A204.1 (cell line): Measurements from ENCODE around the gene LSM4.
A peak's percentile ranks its signal among the peaks of the same experiment; 100 is the strongest.
"Not testable (repeated sequence)": the region's sequence is repeated elsewhere in the genome, so short reads cannot be mapped to it uniquely, and the experiment has no call there.

Experiments
- FAIRE-seq: peaks from 2 replicates; lab custom pipeline; 2012; peaks lifted over from hg19 to GRCh38; lab: Jason Lieb, UNC

LSM4 gene

DNA sequence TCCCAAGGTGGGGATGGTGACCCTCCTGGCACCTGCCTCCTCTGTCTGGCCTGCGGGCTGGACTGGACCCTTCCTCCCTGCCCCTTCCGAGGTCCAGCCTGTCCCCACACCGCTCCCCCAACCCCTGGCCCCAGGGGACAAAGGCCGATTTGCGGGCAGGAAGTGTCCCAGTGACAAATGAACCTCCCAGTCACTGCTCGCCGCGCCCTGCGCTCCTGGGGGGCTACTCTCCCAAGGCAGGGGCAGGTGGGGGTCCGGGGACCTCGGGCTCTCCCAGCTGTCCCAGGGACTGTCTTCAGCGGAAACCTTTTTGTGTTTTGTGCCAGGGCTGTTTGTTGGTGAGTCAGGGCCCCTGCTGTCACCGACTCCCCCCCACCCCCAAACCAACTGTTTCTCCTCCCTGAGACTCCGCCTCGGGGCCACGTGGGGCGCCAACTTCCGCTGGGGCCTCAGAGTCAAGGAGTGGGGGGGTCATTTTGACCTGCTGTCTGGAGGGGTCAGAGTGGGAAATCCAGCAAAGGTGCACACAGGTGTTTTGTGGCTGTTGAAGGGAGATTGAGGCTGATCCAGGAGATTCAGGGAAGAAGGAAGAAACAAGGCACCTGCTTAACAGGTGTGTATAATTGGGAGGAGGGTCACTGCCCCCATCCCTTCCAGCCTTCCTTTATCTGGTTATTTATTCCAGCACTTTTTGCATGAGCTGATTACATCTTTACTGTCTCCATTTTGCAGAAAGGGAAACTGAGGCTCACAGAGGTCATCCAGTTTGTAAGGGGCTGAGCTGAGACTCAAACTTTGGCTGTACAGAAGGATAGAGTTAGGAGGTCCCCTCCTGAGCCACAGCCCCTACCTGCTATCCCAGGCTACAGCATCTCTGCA is 18.4 kb upstream of the LSM4 start:
- FAIRE-seq = no peak

DNA sequence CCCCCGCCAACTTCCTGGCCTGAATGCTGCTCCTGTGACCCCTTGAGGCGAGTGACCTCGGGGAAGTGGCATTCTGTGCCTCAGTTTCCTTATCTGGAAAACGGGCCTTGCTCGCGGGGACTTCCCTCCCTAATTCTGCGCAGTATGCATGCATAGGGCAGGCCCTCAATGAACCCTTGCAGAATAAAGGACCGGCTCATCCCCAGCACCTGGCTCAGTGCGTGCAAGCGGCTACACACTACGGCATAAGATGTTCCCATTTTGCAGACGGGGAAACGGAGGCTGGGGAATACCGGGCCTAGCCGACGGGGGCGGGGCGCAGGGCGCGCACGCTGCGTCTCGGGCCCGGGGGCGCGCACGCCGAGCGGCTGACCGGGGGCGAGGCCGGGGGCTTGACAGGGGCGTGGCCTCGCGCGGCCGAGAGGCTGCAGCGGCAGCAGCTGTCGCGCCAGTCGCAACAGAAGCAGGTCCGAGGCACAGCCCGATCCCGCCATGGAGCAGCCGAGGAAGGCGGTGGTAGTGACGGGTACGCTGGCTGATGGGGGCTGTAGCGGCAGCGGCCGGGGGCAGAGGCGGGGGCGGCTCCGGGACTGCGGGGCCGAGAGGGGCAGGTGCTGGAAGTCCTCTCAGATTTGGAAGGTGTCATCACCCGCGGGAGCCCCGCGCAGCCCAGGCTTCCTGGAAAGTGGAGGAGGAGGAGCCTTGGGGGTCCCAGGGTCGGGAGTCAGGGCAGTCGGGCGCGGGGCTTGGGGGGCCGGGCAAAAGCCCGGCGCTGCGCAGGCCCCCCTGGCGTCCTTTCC is 17.5 kb upstream of the LSM4 start, which contains the start of gene PGPEP1:
Gene PGPEP1, plus strand, starts transcription at position 409 of the 800 bp plus-strand sequence. Its CDS starts 84 bp downstream, at position 493.
- FAIRE-seq = no peak

DNA sequence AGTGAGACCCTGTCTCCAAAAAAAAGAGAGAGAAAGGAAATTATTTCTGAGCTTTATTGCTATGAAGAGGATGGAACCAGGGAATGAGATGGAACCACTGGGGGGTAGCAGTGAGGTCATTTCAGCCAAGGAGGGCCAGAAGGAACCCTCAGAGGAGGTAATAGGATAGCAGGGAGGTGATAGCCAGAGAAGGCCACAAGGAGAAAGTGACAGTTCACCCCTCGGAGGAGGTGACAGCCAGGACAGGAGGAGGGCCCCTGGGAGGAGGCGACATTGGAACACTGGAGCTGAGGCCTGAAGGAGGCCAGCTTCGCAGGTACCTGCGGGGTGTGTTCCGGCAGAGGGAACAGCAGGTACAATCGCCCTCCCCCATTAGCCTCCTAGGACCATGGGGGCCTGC is 16.8 kb upstream of the LSM4 start:
- no peak for FAIRE-seq

DNA sequence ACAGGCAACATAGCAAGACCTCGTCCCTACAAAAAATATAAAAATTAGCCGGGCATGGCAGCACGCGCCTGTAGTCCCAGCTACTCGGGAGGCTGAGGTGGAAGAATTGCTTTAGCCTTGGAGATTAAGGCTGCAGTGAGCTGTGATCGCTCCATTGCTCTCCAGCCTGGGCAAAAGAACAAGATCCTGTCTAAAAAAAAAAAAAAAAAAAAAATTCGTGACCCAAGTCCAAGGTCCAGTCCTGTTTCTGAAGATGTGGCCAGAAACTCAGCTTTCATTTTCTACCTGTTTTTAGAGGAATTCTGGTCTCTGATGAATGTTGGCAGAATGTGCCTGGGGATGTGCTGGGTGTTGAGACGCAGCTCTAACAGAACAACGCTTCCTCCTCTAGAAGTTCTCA is 15.7 kb upstream of the LSM4 start:
- FAIRE-seq = no peak

DNA sequence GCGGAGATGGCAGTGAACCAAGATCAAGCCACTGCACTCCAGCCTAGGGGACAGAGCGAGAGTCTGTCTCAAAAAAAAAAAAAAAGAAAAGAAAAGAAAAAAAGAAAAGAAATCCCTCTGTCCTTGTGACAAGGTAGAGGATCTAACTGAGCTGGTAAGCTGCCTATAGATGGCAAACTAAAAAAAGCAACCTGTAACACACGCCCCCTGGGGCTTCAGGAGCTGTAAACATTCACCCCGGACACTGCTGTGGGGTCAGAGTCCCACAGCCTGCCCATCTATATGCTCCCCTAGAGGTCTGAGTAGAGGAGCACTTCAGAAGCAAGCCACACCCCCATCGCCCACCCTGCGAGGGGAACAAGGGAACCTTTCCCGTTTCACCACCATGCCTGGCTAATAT is 13.2 kb upstream of the LSM4 start:
- FAIRE-seq = no peak

DNA sequence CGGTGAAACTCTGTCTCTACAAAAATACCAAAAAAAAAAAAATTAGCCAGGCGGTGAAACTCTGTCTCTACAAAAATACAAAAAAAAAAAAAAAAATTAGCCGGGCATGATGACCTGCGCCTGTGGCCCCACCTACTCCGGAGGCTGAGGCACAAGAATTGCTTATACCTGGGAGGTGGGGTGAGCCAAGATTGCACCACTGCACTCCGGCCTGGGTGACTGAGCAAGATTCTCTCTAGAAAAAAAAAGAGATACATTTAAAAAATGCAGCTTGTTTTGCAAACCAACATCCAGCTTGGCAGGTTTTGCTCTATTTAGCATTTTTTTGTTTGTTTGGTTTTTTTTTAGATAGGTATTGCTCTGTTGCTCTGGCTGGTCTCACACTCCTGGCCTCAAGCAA is 10.8 kb upstream of the LSM4 start:
- FAIRE-seq = no peak

DNA sequence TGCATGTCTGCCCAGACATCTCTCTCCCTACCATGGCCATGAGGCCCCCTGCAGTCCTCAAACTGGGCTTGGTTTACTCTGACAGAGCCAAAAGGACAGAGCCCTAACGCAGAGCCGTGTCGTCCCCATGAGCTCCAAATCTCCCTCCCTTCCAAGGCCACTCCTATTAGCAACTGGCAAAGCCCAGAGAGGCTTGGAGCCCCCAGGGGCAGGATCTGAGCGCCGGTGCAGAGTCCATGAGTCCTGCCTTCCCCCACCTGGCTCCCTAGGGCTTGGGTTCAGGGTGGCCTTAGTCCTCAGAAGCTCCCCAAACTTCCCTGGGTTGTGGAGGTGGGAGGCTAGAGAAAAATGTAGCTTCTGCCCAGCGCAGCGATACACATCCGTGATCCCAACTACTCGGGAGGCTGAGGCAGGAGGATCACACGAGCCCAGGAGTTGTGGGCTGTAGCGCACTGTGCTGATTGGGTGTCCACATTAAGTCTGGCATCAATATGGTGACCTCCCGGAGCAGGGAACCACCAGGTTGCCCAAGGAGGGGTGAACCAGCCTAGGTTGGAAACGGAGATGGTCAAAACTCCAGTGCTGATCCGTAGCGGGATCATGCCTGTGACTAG is 10.1 kb upstream of the LSM4 start:
- FAIRE-seq = no peak

DNA sequence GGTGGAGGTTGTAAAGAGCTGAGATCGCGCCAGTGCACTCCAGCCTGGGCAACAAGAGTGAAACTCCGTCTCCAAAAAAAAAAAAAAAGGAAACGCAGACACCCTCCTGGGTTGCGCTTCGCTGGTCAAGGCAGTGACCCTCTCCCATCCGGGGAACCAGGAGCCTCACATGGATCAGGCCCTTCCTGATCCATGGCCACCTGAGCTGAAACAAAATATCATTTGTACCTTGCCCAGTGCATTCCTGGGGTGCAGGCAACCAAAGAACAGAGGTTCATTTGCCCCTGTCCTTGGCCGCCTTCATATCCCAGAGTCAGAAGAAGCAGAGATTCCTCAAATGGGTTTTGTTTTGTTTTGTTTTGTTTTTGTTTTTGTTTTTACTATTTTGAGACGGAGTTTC is 8.0 kb upstream of the LSM4 start:
- FAIRE-seq = no peak

DNA sequence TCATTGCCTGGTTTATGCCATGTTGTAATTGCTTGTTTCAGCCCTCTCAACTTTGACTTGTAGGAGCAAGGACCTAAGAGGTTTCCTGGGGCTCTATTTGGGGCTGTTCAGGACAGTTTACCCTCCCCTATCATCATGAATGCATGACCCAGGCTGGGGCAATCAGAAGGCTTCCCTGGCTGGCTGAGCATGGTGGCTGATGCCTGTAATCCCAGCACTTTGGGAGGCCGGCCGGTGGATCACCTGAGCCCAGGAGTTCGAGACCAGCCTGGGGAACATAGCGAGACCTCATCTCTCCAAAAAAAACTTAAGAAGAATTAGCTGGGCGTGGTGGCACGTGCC is 6.1 kb upstream of the LSM4 start:
- no peak for FAIRE-seq

DNA sequence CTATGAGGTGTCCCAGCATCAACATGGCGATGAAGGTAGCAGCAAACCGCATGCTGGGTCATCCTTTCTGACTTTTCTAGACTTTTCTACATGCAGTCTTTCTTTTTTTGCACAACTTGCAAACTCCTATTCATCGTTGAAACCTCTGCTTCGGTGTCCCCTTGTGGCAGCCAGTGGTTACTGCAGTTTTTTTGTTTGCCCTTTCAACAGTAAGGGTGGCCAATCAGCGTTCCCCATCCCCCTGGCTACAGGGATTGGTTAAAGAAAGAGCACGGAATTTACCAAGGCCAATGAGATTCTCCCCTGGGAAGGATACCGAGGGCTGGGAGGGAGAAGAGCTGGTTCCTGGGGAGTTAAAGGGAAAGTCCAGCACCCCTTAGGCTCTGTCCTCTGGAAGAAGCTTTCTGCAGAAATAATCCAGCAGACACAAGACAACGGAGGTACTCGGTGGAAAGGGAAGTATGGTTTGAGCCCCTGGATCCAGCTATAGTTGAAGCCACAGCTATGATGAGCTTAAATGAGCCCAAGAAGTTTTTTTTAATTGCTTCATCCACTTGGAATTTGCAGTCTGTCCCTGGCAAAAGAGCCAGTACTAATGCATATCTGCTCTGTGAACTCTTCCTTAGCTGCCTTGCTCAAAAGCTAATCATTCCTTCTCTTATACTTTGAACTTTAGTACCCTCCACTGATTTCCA is 5.6 kb upstream of the LSM4 start:
- peak; percentile 99 for FAIRE-seq

DNA sequence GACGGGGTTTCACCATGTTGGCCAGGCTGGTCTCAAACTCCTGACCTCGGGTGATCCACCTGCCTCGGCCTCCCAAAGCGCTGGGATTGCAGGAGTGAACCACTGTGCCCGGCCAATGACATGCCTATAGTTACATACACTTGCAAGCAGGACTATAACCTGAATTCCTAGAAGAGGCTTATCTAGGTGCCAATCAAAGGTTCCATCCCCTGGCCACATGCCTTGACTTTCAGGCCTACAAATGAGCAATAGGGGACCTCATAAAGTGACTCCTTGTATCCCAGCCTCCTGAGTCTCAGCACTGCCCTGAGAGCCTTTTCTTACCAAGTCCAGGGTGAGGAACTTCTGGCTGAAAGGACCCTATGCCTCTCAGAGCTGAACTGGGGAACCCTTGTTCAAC is 3.9 kb upstream of the LSM4 start:
- FAIRE-seq = no peak

DNA sequence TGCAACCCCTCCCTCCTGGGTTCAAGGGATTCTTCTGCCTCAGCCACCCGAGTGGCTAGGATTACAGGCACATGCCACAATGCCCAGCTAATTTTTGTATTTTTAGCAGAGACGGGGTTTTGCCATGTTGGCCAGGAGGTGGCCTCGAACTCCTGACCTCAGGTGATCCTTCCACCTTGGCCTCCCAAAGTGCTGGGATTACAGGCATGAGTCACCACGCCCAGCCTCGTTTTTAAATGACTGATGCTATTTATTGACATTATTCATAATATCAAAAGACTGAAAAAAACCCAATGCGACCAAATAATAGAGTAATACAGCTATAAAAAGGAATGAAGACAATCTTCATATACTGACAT is 1.5 kb upstream of the LSM4 start:
- not testable (repeated sequence) for FAIRE-seq

DNA sequence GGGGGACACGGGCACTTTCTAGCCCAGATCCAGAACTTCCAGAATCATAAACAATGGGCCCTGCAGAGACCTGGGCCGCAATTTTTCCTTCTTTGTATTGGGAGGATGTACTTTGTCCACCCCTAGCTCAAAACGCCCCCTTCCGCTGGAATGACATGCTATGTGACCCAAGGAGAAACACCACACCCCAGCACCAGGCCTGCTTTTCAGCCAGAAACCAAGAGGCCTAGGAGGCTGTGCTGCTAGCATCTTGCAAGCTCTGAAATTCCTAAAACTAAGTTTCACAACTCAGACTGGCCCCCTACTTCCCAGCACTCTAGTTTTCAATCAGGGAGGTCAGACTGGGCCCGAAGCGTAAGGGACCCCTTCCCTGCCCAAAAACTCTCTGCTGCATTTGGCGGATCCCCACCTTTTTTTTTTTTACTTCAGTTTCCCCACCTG is 538 bp downstream of the LSM4 start:
- no peak for FAIRE-seq

DNA sequence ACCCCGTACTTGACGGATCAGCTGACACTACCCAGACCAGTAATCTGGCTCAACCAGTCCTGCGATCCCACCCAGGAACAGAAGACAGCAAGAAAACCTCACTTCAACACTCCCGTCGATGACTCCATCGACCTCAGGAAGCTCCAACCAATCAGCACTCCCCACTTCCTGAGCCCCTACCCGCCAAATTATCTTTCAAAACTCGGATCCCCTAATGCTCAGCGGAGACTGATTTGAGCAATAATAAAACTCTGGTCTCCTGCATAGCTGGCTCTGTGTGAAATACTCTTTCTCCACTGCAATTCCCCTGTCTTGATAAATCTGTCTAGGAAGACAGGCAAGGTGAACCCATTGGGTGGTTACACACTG is 1.2 kb downstream of the LSM4 start:
- FAIRE-seq = no peak

DNA sequence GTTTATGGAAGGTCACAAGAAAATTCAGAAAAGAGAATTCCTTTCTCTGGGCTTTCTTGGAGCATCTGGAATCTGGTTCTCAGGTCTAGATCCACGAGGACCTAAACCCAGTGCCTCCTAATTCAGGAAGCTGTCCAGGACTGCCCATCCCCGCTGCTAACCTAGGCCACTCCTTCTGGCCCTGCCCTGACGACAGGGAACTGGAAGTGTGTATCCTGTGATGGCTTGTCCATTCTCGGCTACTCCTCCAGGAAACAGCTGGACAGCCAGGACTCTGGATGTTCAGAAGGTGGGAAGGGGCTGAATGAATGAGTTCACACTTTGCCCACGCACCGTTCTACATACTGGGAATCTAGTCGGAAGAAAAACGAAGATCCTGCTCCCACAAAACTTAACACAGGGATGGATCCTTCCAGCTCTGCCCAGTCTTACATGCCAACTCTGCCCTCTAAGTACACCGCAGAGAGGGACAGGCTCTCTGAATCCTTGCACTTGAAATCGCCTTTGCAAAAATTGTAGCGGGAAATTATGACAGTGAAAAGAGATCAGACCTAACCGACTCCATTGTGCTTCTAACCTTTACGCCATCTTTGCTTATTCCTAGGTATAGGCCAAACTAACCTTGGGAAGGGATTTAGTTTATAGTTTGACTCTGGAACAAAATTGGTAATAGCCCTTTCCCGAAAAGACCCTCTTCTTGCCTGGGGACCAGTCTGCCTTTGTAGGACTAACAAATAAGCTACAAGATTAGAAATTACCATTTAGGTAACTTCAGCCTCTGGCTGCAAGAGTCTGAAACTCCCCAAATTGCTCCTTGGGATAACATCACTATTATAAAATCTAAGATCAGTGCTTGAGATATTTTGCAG is 1.8 kb downstream of the LSM4 start:
- FAIRE-seq = no peak

DNA sequence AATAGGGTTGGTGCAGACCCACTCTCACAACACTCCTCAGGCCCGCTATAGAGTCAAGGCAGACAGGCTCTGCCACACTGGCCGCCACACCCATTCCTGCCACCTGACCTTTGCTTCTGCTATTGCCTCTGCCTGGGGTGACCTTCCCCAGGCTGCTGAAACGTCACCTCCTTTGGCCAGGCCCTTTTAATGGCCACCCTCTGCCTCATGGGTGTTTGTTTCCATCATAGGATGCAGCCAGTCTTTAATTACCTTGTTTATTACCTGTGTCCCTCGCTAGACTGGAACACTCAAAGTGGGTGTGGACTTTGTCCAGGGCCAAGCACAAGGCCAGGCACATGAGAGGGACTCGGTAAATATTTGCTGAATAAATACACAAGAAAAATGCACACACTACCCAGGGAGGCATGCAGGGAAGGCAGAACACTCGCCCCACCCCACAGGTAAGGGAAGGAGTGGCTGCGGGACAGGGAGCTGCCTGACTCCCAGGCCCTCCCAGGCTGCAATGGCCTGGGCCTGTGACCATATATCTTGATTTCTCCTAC is 3.2 kb downstream of the LSM4 start:
- no peak for FAIRE-seq

DNA sequence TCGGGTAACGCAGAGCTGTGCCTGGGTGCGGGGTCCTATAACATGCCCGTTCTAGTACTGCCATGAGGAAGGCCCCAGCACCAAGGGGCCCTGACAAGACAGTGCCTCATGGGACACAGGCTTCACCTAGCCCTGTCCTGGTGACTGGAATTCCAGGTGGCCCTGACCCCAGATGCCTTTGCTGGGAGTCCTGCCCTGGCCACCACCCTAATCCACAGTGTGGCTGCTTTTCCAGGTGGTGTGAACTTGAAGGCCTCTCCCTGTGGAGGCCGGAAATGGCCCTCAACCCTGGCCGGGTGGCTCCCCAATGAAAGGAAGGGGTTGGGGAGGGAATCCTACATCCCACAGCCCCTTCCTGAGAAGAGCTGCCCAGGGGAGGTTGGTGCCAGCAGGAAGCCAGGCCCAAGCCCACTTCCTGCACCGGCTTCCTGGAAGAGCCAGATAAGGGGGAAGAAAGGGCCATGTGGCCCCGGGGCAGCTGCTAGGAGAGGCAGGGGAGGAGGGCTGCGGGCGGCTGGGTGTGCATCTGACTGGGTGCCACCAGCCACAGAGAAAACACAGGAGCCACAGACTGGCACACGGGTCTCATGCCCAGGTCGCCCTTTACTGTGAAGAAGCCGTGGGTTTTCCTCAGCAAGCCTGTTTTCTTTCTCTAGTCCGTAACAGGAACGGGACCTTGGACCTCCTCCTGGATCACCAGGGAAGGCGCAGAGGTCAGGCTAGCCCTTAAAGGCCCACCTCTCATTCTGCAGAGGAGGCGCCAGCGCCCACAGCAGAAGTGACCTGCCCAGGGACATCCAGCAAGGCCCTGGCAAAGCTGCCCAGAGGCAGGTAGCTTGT is 4.7 kb downstream of the LSM4 start:
- no peak for FAIRE-seq

DNA sequence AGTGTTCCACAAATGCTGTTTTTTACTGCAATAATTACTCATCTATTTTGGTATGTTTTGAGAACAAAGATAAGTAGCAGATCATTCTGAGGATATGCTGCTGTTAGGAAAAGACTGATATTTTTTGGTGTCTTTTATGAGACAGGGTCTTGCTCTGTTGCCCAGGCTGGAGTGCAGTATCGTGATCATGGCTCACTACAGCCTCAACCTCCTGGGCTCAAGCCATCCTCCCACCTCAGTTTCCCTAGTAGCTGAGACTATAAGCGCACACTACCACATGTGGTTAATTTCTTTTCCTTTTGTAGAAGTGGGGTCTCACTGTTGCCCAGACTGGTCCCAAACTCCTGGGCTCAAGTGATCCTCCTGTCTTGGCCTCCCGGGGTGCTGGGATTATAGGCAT is 9.5 kb downstream of the LSM4 start:
- no peak for FAIRE-seq

DNA sequence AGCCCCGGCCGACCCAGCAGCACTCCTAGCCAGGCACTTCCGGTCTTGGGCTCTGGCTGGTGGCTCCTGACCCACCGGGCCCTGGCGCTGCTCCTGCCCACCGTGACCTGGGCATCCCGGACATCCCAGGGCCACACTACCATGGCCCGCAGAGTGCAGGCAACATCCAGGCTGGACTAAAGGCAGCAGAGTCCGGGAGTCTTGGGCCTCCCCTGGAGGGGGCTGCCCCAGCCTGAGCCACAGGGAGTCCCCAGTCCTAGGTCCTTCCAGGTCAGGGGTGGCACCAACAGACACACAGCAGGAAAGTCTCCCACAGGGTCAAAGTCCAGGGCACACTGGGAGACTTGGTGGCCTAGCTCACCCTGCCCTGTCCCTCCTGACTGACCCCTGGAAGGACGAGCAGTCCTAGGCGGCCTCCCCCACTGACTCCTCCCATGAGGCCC is 10.8 kb downstream of the LSM4 start:
- FAIRE-seq = no peak

DNA sequence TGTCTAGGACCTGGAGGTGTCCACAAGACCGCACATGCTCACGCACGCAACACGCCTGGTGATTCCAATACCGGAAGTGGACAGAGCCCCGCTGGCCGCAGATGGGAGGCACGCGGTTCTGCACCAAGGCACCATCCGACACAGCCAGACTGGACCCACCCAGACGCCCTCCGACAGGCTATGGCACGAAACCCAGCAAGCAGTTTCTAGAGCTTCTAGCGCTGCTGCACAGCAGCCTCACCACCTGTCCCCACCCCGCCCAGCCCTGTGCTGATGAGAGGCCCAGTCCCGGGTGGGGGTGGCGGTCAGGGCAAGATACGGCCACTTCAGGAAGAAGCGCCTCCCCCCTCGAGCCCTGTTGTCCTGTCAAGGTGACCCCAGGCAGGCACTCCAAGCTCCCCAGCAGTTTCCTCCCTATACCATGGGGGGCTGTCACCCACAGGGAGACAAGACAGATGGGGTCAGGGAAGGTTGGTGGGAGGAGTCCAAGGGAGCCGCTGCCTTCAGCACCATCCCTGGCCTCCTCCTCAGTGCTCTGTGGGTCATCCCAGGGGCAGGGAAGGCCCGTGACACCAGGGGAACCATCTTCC is 11.3 kb downstream of the LSM4 start:
- FAIRE-seq = no peak
